K562 (cell line): ENCODE data around the gene ATP5MC3. TPM values are rescaled to one million over a fixed set of nuclear protein-coding genes. Genes with fewer than 3 reads are reported as not detected.

Experiments
- ATAC-seq: fragments of 200-7000 bp; cut with Tn5 transposase; 3 replicates; pipeline ENCODE4 v1.9.1; 2020; ENCODE audit warnings: moderate library complexity
- Bru-seq: library from RNA; stranded (reverse); fragments of 400-500 nt; gene quantifications from one replicate; lab custom pipeline; 2021; lab: Mats Ljungman, UMichigan
- BruChase-seq, 2 experiments: library from RNA; stranded (reverse); fragments of 400-500 nt; gene quantifications; one replicate each; lab custom pipeline; 2021; lab: Mats Ljungman, UMichigan
- BruUV-seq: library from RNA; stranded (reverse); fragments of 400-500 nt; replicated peaks from 2 replicates; lab custom pipeline; 2021; lab: Mats Ljungman, UMichigan
- CTCF ChIA-PET: fragments of 300-600 bp; formaldehyde crosslinking; extraction: SDS; loops from one replicate; lab custom pipeline; 2021; ENCODE audit warnings: low intra/inter-chr PET ratio; lab: Yijun Ruan, JAX
- POLR2A ChIA-PET: fragments of 300-600, 350-650 bp; sonication (Branson Sonifier 250); formaldehyde crosslinking; extraction: SDS; loops from one replicate; lab custom pipeline; 2021; ENCODE audit warnings: antibody characterized with exemption, inconsistent platforms; lab: Yijun Ruan, JAX
- DNase-seq, 4 experiments: peaks; one replicate each; pipeline versions ENCODE4 v3.0.0 to v3.0.0-alpha.2; 2011 to 2018; ENCODE audit warnings: low spot score in 3 of 4, mixed read lengths in 3 of 4; ENCODE audit errors: extremely low read depth in 1 of 4
- FAIRE-seq: peaks from 2 replicates; lab custom pipeline; 2011; peaks lifted over from hg19 to GRCh38; lab: Jason Lieb, UNC
- H2AFZ ChIP-seq: 2 replicates; pipeline ENCODE4 v1.6.0; 2011; ENCODE audit warnings: low read depth, low read length, control low read depth, inconsistent platforms
- H3K27ac ChIP-seq: fragments of 200-600 bp; 3 replicates; pipeline ENCODE4 v1.8.0; 2011; ENCODE audit warnings: low read depth, mild to moderate bottlenecking, control low read depth, inconsistent platforms, low read length, moderate library complexity, mixed read lengths; ENCODE audit errors: extremely low read depth
- H3K27me3 ChIP-seq, 2 experiments: fragments of 300-600 bp in 1 of 2; 2 replicates in 1 of 2; 3 replicates in 1 of 2; pipeline versions ENCODE4 v1.6.0 to v1.8.0; 2011; ENCODE audit warnings: inconsistent platforms in 2 of 2, low read length in 2 of 2, mild to moderate bottlenecking in 1 of 2, mixed read lengths in 1 of 2, moderate library complexity in 1 of 2; ENCODE audit not compliant: control insufficient read depth in 2 of 2, insufficient read depth in 2 of 2
- H3K36me3 ChIP-seq: fragments of 300-600 bp; 3 replicates; pipeline ENCODE4 v1.8.0; 2011; ENCODE audit warnings: mild to moderate bottlenecking, low read length, inconsistent platforms; ENCODE audit not compliant: control insufficient read depth, insufficient read depth
- H3K4me1 ChIP-seq, 2 experiments: fragments of 200-600 bp in 1 of 2; replicated peaks in 1 of 2; 2 replicates in 1 of 2; 3 replicates in 1 of 2; pipeline versions ENCODE4 v1.5.1 to v1.8.0; 2011; ENCODE audit warnings: inconsistent platforms in 2 of 2, low read length in 2 of 2, mild to moderate bottlenecking in 1 of 2, mixed read lengths in 1 of 2, moderate library complexity in 1 of 2; ENCODE audit not compliant: control insufficient read depth in 2 of 2, insufficient read depth in 2 of 2
- H3K4me2 ChIP-seq: 2 replicates; pipeline ENCODE4 v1.6.1; 2011; ENCODE audit warnings: low read length, control low read depth, inconsistent platforms, mixed read lengths; ENCODE audit not compliant: insufficient read depth
- H3K4me3 ChIP-seq: fragments of 200-600 bp; sonication (generic), shearing (Covaris generic); 2 replicates; pipeline ENCODE4 v1.5.1; 2016; ENCODE audit warnings: control low read depth, inconsistent platforms
- H3K79me2 ChIP-seq: fragments of 200-600 bp; 3 replicates; pipeline ENCODE4 v1.8.0; 2011; ENCODE audit warnings: low read length, inconsistent platforms; ENCODE audit not compliant: control insufficient read depth, insufficient read depth
- H3K9ac ChIP-seq, 2 experiments: 2 replicates each; pipeline versions ENCODE4 v1.6.0 to v1.6.1; 2011; ENCODE audit warnings: low read depth in 2 of 2, low read length in 2 of 2, control low read depth in 1 of 2, inconsistent platforms in 1 of 2, mild to moderate bottlenecking in 1 of 2, mixed read lengths in 1 of 2; ENCODE audit not compliant: insufficient read depth in 1 of 2
- H3K9me1 ChIP-seq: one replicate; pipeline ENCODE4 v1.6.0; 2011; ENCODE audit warnings: inconsistent platforms, mild to moderate bottlenecking, low read length, moderate library complexity; ENCODE audit not compliant: control insufficient read depth, insufficient read depth
- H3K9me3 ChIP-seq: replicated peaks from 2 replicates; pipeline ENCODE4 v1.5.1; 2011; ENCODE audit warnings: low read depth, low read length, inconsistent platforms; ENCODE audit not compliant: control insufficient read depth, insufficient read depth
- H4K20me1 ChIP-seq: replicated peaks from 2 replicates; pipeline ENCODE4 v1.6.1; 2011; ENCODE audit warnings: low read length, inconsistent platforms, mixed read lengths; ENCODE audit not compliant: control insufficient read depth, insufficient read depth
- C11orf30 ChIP-seq: fragments of 450-650 bp; IDR thresholded peaks from 2 replicates; pipeline ENCODE4 v1.6.1; 2016; ENCODE audit warnings: low read depth, mild to moderate bottlenecking
- CBX3 ChIP-seq, 2 experiments: IDR thresholded peaks; 1 replicate in 1 of 2; 2 replicates in 1 of 2; pipeline ENCODE4 v1.6.1; 2012; ENCODE audit warnings: inconsistent platforms in 2 of 2, low read length in 2 of 2, borderline replicate concordance in 1 of 2, control low read depth in 1 of 2
- JUND ChIP-seq, 2 experiments: IDR thresholded peaks; 2 replicates in 1 of 2; 3 replicates in 1 of 2; pipeline ENCODE4 v1.6.1; 2011; ENCODE audit warnings: borderline replicate concordance in 2 of 2, low read depth in 2 of 2, low read length in 2 of 2, improper control_type of control experiment in 1 of 2, missing biosample characterization in 1 of 2, missing genetic modification characterization in 1 of 2, missing genetic modification reagents in 1 of 2
- MTA1 ChIP-seq: fragments of 450-650 bp; IDR thresholded peaks from 2 replicates; pipeline ENCODE4 v1.6.1; 2017; ENCODE audit warnings: borderline replicate concordance
- OTX1 ChIP-seq: fragments of 450-650 bp; formaldehyde crosslinking; IDR thresholded peaks from 2 replicates; pipeline ENCODE4 v1.4.0; 2022; ENCODE audit warnings: mild to moderate bottlenecking
- POLR3A ChIP-seq: IDR thresholded peaks from 2 replicates; pipeline ENCODE4 v1.6.1; 2011; ENCODE audit warnings: borderline replicate concordance, mild to moderate bottlenecking, moderate library complexity; ENCODE audit not compliant: insufficient read length, insufficient read depth; ENCODE audit errors: extremely low read depth
- RBM14 ChIP-seq: fragments of 200-400 bp; formaldehyde crosslinking; IDR thresholded peaks from 2 replicates; pipeline ENCODE4 v1.6.1; 2018; ENCODE audit warnings: low read depth, mild to moderate bottlenecking, low read length, moderate library complexity, borderline replicate concordance; ENCODE audit not compliant: insufficient read depth
- RFX7 ChIP-seq: fragments of 250-450 bp; sonication (Bioruptor Pico); IDR thresholded peaks from 2 replicates; pipeline ENCODE4 v1.5.1; 2021; ENCODE audit warnings: mild to moderate bottlenecking
- RUNX1 ChIP-seq: sonication (generic); IDR thresholded peaks from 2 replicates; pipeline ENCODE4 v1.6.1; 2016; ENCODE audit warnings: antibody characterized with exemption, low read depth
- SIN3B ChIP-seq: fragments of 450-650 bp; IDR thresholded peaks from 2 replicates; pipeline ENCODE4 v1.6.1; 2017; ENCODE audit warnings: low read depth, mild to moderate bottlenecking, moderate library complexity
- XRCC3 ChIP-seq: fragments of 450-650 bp; IDR thresholded peaks from 2 replicates; pipeline ENCODE4 v1.6.1; 2017; ENCODE audit warnings: mild to moderate bottlenecking, moderate library complexity
- ZEB2 ChIP-seq: fragments of 450-650 bp; IDR thresholded peaks from 2 replicates; pipeline ENCODE4 v1.6.1; 2016
- WGBS: fragments of 100-300 bp; shearing (Covaris generic); methylation state at CpG from one replicate; pipeline ENCODE4 v1.1.6; 2016; ENCODE audit warnings: low coverage, mixed read lengths; ENCODE audit not compliant: insufficient coverage; ENCODE audit errors: missing lambda C conversion rate; 5-methylcytosine and 5-hydroxymethylcytosine counted together
- in situ Hi-C: fragments of 300-500 bp; cut with MboI; formaldehyde crosslinking; loops from 4 replicates; pipeline ENCODE4 v1.15.0; 2018; ENCODE audit warnings: inconsistent platforms, mixed read lengths
- intact Hi-C: fragments of 100-400 bp; cut with micrococcal nuclease; formaldehyde crosslinking; loops from 2 replicates; pipeline ENCODE4 v1.14.2; 2022
- long read RNA-seq, 3 experiments: library from polyadenylated mRNA in 2 of 3; library from RNA in 1 of 3; unstranded in 2 of 3; stranded (forward) in 1 of 3; transcript quantifications; one replicate each; pipeline ENCODE4 v2.0.0, GENCODE V29; 2019 to 2022
- polyA minus RNA-seq, 3 experiments: library from RNA; depleted of rRNA, polyadenylated mRNA; stranded (reverse); fragments of >200 nt; gene quantifications; 2 replicates each; pipeline ENCODE4 v1.2.3, GENCODE V29; 2011
- polyA plus RNA-seq, 8 experiments: library from polyadenylated mRNA; depleted of rRNA in 4 of 8; stranded (reverse) in 5 of 8; unstranded in 3 of 8; fragments of >200 nt; fragmentation: Nextera tagmentation in 2 of 8; fragmentation: Illumina TruSeq in 1 of 8; extraction: Ambion mirVana in 2 of 8; extraction: Trizol in 1 of 8; gene quantifications; 2 replicates each; pipeline versions ENCODE4 v1.2.1 to v1.2.3, GENCODE V29; 2011 to 2014; ENCODE audit warnings: inconsistent platforms in 1 of 8, missing spikeins in 1 of 8
- total RNA-seq, 7 experiments: library from RNA; depleted of rRNA in 6 of 7; stranded (reverse); fragments of >200 nt in 6 of 7; fragmentation: Illumina TruSeq in 2 of 7; extraction: Trizol in 2 of 7; gene quantifications; 2 replicates each; pipeline versions ENCODE4 v1.2.1 to v1.2.3, GENCODE V29; 2011 to 2021; ENCODE audit warnings: low replicate concordance in 1 of 7
- TF ChIP-seq, protein P1 (sequence below): fragments of 450-650 bp; IDR thresholded peaks from 2 replicates; pipeline ENCODE4 v1.6.1; 2016; ENCODE audit warnings: borderline replicate concordance

Gene ATP5MC3
- 119 and 169 TPM in 2 replicates for total RNA-seq (2011; cell fraction: chromatin; rRNA removed; ENCODE audit: low replicate concordance)
- total RNA-seq (2011; cell fraction: nucleolus; rRNA removed) = 177 TPM in 2 replicates
- total RNA-seq (2011; cell fraction: nucleoplasm; rRNA removed) = 238 and 310 TPM in 2 replicates
- total RNA-seq (2014; rRNA removed) (423 and 490 TPM in 2 replicates), total RNA-seq (2014; rRNA removed; fragmentation: Illumina TruSeq; extraction: Trizol) (861 and 911 TPM in 2 replicates), total RNA-seq (2015; rRNA removed; fragmentation: Illumina TruSeq; extraction: Trizol) (903 and 937 TPM in 2 replicates), total RNA-seq (2021) (1,012 and 1,047 TPM in 2 replicates), polyA plus RNA-seq (2011; rRNA removed) (1,955 and 2,565 TPM in 2 replicates), polyA plus RNA-seq (2014; fragmentation: Illumina TruSeq; extraction: Trizol) (739 and 828 TPM in 2 replicates), polyA plus RNA-seq (2014; fragmentation: Nextera tagmentation; extraction: Ambion mirVana) (1,000 to 10,000 TPM; 1,166 to 1,324 TPM), polyA plus RNA-seq (2014; rRNA removed) (1,049 and 1,136 TPM in 2 replicates), polyA minus RNA-seq (2011; rRNA and poly(A)+ RNA removed) (723 and 830 TPM in 2 replicates), Bru-seq, nascent RNA (percentile 99 among the genes with signal in this experiment), BruChase-seq, experiment 1, labeled RNA remaining after a 2-hour chase (percentile 99 among the genes with signal in this experiment), BruChase-seq, experiment 2, labeled RNA remaining after a 6-hour chase (percentile 98 among the genes with signal in this experiment)
- polyA plus RNA-seq (2011; cell fraction: cytosol; rRNA removed) = 1,526 and 2,318 TPM in 2 replicates
- polyA plus RNA-seq (2011; cell fraction: nucleus; rRNA removed) = 453 and 732 TPM in 2 replicates
- polyA plus RNA-seq (2012) = 769 and 1,624 TPM in 2 replicates
- polyA minus RNA-seq (2011; cell fraction: cytosol; rRNA and poly(A)+ RNA removed) = 258 and 278 TPM in 2 replicates
- polyA minus RNA-seq (2011; cell fraction: nucleus; rRNA and poly(A)+ RNA removed) = 92.5 and 176 TPM in 2 replicates
- long read RNA-seq, experiment 1, full-length matches to known transcripts = 1,467 of 1,803 reads
- long read RNA-seq, experiment 1, partial matches to known transcripts = 299 of 1,803 reads
- long read RNA-seq, experiment 1, other reads (novel, unspliced or antisense) = 37 of 1,803 reads
- long read RNA-seq, experiment 2, full-length matches to known transcripts = 1,674 of 1,787 reads
- long read RNA-seq, experiment 2, partial matches to known transcripts = 80 of 1,787 reads
- long read RNA-seq, experiment 2, other reads (novel, unspliced or antisense) = 33 of 1,787 reads
- long read RNA-seq, experiment 3, full-length matches to known transcripts = 2,755 of 2,841 reads
- long read RNA-seq, experiment 3, partial matches to known transcripts = 6 of 2,841 reads
- long read RNA-seq, experiment 3, other reads (novel, unspliced or antisense) = 80 of 2,841 reads

DNA sequence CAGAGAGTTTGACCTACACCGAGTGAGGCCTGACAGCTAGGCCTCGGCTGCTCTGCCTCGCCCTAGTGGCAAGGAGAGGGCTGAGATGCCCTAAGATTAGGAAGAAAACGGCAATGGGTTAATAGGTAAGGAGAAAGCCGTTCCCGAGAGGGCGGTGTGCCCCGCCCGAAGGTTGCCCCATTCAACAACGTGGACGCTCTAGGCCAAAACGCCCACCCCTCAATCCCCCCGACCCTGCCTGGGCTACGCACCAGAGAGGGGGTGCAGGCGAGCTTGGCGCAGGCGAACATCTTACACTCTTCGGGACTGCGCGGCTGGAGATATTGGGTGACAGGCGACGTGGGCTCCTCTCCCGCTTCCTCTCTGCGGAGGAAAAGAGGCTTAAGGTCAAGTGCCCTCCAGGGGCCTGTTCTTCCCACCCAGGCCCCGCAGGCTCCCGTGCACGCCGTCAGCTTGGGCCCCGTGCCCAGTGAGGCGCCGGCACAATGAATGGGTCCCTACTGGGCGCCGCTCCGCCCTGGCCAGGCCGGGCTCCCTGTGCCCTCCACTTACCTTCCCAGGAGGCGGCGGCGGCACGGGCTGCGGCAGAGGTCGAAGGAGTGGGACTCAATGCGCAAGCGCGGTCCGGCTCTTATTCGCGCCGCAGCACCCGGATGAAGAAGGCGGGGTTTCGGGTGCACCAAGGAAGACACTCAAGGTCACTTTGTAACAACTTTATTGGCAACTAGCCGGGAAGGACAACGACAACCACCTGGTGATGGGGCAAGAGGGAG is at the start of gene ATP5MC3:
Gene ATP5MC3 (minus strand): TSS at position 607 of the 773 bp plus-strand sequence. CDS start 317 bp downstream, at position 290.
- H3K4me2 ChIP-seq = peak within 1 kb of the TSS; percentile 99
- H3K4me3 ChIP-seq = peak within 1 kb of the TSS; percentile 95
- peak within 1 kb of the TSS; percentile 99 to 100 for H3K9ac ChIP-seq
- H4K20me1 ChIP-seq = peaks cover 9% of the 10 kb centered on the region
- H3K27me3 ChIP-seq = no peaks in the 10 kb centered on the region
- DNase-seq (peak; percentile 98 to 99 (median 98)), ATAC-seq (peak; percentile 92), FAIRE-seq (peak; percentile 88)
- H3K4me1 ChIP-seq = peaks cover 9 to 23% of the 10 kb centered on the region in 2 experiments
- BruUV-seq = TSS peak; percentile 88
- in situ Hi-C loops = no loop called here
- H3K36me3 ChIP-seq = peaks cover 50% of the 10 kb centered on the region
- H3K9me3 ChIP-seq = peaks cover 6% of the 10 kb centered on the region
- ChIA-PET CTCF (no interaction called here), POLR2A (interaction anchor here (1.5 to 4.4 kb wide), 2 partner anchors 10 to 13 kb away, joined by 10 to 42 read pairs; partner anchors contain the start of gene ATF2)
- H3K27ac ChIP-seq = peak within 1 kb of the TSS; percentile 98
- H2AFZ ChIP-seq = peak within 1 kb of the TSS; percentile 98
- intact Hi-C loops = loop anchor here (1.0 kb wide), 1 partner anchor 13 kb away; the partner anchor contains the start of gene ATF2
- WGBS = under 1% methylated on average over 52 of the region's 53 CpGs
- H3K9me1 ChIP-seq = no peaks in the 10 kb centered on the region
- H3K79me2 ChIP-seq = peaks cover 58% of the 10 kb centered on the region
- TF ChIP-seq RFX7 = no peak
- TF ChIP-seq JUND (IDR thresholded peaks at IDR 0.05; ENCODE audit: borderline replicate concordance, low read depth, low read length) = peak; percentile 86
- peak; percentile 77; the same call in 1 of the 3 replicates for TF ChIP-seq JUND (tag; IDR thresholded peaks at IDR 0.05; ENCODE audit: borderline replicate concordance, low read depth, low read length)
- no peak for TF ChIP-seq POLR3A
- TF ChIP-seq, protein P1, sequence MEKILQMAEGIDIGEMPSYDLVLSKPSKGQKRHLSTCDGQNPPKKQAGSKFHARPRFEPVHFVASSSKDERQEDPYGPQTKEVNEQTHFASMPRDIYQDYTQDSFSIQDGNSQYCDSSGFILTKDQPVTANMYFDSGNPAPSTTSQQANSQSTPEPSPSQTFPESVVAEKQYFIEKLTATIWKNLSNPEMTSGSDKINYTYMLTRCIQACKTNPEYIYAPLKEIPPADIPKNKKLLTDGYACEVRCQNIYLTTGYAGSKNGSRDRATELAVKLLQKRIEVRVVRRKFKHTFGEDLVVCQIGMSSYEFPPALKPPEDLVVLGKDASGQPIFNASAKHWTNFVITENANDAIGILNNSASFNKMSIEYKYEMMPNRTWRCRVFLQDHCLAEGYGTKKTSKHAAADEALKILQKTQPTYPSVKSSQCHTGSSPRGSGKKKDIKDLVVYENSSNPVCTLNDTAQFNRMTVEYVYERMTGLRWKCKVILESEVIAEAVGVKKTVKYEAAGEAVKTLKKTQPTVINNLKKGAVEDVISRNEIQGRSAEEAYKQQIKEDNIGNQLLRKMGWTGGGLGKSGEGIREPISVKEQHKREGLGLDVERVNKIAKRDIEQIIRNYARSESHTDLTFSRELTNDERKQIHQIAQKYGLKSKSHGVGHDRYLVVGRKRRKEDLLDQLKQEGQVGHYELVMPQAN = peak; percentile 68
- 0 out of 2 replicates have a peak, but pooled peaks have one; percentile 22 for TF ChIP-seq OTX1 (CRISPR knock-in tag)
- TF ChIP-seq RBM14 = no peak
- TF ChIP-seq C11orf30 = peak; percentile 38; the same call in 1 of the 2 replicates
- peak in 1 of 2 experiments; percentile 96; a peak in 2 of 3 replicates for TF ChIP-seq CBX3 (IDR thresholded peaks at IDR 0.05; ENCODE audit: borderline replicate concordance in 1 of 2, low read length in 2 of 2)
- TF ChIP-seq SIN3B = peak; percentile 49; the same call in 1 of the 2 replicates
- TF ChIP-seq ZEB2 = peak; percentile 74; the same call in 1 of the 2 replicates
- 0 out of 2 replicates have a peak, but pooled peaks have one; percentile 48 for TF ChIP-seq MTA1
- TF ChIP-seq XRCC3 = no peak
- TF ChIP-seq RUNX1 = no peak
